ENCODE results near the gene SLC7A4.

Gene SLC7A4

GRCh38 chr22:20985720-20986119 is 46.6 kb downstream of the SLC7A4 start:
- no peak for DNase-seq

- DNase-seq: no peak
Measured at GRCh38 chr22:20983081-20983771, 49.1 kb downstream of the SLC7A4 start.

- no peak for DNase-seq
Measured at GRCh38 chr22:20982563-20982882, 49.8 kb downstream of the SLC7A4 start.

DNA sequence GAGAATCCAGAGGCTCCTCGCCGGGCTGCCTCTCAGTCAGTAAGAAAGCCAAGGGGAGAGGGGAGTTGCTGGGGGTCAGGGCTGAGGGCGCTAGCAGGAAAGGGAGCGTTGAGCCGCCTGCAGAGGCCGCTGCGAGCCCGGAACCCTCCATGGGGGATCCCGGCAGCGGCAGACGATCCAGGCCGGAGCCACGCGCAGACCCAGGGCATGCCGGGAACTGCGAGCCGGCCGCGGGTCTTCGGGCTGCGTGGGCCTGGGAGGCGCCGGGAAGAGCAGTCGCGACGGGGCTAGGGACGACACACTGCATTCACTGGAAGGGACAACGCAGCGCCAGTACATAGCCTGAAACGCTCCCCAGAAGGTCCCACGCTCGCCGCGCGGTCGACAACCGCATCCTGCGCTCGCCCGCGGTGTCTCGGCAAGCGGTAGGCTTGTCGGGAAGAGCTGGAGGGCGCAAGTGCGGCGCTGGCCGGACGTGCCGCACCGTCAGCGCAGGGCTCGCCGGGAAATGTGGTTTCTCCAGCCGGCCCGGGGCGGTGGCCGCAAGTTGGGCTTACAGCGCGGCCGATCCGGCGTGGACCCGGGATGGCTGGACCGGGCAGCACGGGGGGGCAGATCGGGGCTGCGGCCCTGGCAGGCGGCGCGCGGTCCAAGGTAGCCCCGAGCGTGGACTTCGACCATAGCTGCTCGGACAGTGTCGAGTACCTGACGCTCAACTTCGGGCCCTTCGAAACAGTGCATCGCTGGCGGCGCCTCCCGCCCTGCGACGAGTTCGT is 50.4 kb downstream of the SLC7A4 start, which contains the start of gene LZTR1:
TSS of gene LZTR1 (plus strand) at position 511 of the 776 bp plus-strand sequence. CDS start at position 586, 75 bp downstream.
- peak; percentile 77 for DNase-seq

DNA sequence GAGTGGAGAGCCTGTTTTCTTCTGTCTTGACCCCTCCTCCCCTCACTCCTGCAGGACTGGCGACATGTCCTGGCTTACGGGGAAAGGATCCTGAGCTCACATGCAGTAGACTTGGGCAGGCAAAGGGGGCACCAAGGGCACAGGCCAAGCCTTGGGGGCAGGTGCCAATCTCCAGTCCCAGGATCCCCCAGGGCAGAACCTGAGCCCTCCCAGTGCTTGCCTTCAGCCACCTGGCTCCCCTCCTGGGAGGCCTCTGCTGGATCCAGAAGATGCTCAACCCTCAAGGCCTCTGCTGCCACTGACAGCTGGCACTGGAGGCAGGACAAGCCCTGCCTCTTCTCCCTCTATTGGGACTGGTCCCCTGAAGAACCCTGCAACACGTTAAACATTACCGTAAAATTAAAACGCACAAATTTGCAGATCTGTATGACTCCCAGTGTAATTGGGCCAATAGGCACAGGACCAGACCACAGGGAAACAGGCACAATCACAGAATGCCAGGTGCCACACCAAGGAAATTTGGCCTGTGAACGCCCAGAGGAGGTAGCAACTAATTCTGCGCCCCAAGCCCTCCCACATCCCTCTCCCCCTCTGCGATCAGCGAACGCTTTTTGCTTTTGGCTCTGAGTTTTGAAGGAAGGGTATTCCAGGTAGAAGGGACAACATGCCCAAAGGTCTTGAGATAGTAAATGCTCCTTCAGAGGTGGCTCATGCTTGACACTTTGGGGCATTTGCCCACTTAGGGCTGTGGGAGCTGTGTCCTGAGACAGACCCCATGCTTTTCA is 51.2 kb downstream of the SLC7A4 start:
- no peak for DNase-seq

GRCh38 chr22:20980523-20980922 is 51.8 kb downstream of the SLC7A4 start:
- DNase-seq: no peak

DNA sequence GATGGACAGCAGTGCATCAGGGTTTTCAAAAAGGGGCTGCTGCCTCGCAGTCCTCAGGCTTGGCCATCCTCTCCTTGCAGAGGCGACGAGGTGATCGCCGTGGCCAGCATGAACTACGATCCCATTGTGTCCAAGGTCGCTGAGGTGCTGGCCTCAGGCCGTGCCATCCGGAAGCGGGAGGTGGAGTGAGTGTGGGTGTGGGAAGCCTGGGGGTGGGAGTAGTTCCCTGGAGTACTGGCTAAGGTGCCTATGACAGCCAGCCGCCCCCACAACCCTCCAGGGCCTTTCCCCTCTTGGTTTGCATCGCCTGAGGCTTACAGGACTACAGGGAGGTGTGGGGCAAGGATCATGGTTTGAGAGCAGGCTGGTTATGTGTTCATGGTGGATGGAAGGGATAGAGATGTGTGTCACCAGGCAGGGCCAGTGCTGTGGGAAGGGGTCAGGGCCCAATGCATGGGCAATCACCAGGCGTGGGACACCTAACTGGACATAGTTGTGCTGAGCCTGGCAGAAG is 52.4 kb downstream of the SLC7A4 start:
- no peak for DNase-seq

DNA sequence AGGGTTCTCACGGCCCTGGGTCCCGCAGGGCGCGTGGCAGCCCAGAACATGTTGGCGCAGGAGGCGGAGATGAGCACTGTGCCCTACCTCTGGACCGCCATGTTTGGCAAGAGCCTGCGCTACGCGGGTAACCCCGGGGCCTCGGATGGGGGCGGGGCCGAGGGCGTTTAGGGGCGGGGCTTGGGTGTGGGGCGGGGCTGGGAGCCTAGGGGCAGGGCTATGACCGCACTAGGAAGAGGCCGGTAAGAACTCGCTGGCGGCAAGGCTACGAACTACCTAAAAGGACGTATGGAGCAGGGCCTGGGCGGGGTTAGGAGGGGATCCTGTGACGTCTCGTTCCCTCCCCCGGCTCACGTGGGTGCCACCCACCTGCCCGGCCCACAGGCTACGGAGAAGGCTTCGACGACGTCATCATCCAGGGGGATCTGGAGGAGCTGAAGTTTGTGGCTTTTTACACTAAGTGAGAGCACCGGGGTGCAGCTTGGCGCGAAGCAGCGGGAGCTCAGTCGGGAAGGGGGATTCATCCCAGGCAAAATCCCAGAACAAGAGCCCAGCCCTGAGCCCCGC is 53.0 kb downstream of the SLC7A4 start:
- DNase-seq: peak; percentile 74

Data from fibroblast of skin of abdomen (primary cell).